ENCODE results near the gene ZFYVE28.

DNA sequence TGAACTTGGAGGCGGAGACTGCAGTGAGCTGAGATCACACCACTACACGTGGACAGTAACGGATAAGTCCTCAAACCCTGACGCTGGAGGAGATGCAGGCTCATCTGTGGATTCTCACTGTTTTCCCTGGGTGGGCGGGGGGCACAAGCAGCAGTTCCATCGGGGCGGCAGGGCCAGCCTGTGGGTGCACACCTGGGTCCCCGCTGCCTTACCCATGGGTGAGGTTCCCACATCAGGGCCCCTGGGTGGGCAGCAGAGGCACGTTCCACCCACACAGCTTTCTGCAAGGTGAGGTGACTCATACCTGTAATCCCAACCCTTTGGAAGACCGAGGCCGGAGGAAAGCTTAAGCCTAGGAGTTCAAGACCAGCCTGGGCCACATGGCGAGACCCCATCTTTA lies 100.0 kb downstream of the ZFYVE28 start:
- TF ChIP-seq, protein P1, sequence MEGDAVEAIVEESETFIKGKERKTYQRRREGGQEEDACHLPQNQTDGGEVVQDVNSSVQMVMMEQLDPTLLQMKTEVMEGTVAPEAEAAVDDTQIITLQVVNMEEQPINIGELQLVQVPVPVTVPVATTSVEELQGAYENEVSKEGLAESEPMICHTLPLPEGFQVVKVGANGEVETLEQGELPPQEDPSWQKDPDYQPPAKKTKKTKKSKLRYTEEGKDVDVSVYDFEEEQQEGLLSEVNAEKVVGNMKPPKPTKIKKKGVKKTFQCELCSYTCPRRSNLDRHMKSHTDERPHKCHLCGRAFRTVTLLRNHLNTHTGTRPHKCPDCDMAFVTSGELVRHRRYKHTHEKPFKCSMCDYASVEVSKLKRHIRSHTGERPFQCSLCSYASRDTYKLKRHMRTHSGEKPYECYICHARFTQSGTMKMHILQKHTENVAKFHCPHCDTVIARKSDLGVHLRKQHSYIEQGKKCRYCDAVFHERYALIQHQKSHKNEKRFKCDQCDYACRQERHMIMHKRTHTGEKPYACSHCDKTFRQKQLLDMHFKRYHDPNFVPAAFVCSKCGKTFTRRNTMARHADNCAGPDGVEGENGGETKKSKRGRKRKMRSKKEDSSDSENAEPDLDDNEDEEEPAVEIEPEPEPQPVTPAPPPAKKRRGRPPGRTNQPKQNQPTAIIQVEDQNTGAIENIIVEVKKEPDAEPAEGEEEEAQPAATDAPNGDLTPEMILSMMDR (IDR thresholded peaks at IDR 0.05) = no peak
- no peak for TF ChIP-seq POLR2A (IDR thresholded peaks at IDR 0.05)

All from adrenal gland (tissue), 5 donors.